AG09319 (cell line): ENCODE measurements around the gene TMEM106A.

ENCODE experiments used
- DNase-seq: peaks from one replicate; pipeline ENCODE4 v3.0.0-alpha.2; 2010; ENCODE audit warnings: low read depth; ENCODE audit errors: extremely low read depth
- TF ChIP-seq, protein P1 (sequence below): IDR thresholded peaks from 2 replicates; pipeline ENCODE4 v1.5.1; 2011; ENCODE audit warnings: low read depth, mild to moderate bottlenecking, inconsistent platforms, low read length, moderate library complexity

TMEM106A gene

DNA sequence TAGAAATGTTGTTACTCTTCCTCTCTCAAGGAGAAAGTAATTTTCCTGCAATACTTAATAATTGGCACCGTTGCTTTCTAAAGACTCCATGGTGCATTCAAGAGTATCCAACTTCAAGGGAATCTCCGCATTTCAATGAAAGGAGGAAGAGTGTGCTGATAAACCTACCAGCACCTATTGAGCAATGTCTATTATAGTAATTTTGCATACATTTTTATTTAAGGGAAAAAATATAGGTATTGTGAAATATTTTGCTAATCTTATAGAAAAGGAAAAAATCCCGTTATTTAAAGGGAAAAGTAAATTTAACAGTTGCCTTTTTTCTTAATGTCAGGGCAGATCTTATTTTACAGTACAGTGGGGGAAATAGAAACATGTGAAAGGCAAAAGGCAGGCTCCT is 1.1 kb upstream of the TMEM106A start:
- no peak for DNase-seq
- TF ChIP-seq, protein P1, sequence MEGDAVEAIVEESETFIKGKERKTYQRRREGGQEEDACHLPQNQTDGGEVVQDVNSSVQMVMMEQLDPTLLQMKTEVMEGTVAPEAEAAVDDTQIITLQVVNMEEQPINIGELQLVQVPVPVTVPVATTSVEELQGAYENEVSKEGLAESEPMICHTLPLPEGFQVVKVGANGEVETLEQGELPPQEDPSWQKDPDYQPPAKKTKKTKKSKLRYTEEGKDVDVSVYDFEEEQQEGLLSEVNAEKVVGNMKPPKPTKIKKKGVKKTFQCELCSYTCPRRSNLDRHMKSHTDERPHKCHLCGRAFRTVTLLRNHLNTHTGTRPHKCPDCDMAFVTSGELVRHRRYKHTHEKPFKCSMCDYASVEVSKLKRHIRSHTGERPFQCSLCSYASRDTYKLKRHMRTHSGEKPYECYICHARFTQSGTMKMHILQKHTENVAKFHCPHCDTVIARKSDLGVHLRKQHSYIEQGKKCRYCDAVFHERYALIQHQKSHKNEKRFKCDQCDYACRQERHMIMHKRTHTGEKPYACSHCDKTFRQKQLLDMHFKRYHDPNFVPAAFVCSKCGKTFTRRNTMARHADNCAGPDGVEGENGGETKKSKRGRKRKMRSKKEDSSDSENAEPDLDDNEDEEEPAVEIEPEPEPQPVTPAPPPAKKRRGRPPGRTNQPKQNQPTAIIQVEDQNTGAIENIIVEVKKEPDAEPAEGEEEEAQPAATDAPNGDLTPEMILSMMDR: no peak

DNA sequence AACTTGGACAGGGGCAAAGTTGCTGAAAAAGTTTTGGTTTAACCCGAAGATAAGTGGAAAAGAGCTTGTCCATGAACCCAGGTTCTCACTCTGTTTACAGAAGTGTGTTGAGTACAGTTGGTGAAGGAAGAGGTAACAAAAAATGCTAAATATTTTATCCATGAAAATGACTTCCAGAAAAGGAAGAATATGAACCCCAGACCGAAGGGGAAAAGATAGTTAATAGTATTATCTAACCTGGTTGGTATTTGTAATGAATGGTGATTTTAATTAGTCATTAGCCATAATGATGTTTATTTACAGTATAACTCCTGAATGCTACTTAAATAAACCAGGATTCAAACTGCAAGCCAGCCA is 574 bp upstream of the TMEM106A start:
- DNase-seq: no peak

DNA sequence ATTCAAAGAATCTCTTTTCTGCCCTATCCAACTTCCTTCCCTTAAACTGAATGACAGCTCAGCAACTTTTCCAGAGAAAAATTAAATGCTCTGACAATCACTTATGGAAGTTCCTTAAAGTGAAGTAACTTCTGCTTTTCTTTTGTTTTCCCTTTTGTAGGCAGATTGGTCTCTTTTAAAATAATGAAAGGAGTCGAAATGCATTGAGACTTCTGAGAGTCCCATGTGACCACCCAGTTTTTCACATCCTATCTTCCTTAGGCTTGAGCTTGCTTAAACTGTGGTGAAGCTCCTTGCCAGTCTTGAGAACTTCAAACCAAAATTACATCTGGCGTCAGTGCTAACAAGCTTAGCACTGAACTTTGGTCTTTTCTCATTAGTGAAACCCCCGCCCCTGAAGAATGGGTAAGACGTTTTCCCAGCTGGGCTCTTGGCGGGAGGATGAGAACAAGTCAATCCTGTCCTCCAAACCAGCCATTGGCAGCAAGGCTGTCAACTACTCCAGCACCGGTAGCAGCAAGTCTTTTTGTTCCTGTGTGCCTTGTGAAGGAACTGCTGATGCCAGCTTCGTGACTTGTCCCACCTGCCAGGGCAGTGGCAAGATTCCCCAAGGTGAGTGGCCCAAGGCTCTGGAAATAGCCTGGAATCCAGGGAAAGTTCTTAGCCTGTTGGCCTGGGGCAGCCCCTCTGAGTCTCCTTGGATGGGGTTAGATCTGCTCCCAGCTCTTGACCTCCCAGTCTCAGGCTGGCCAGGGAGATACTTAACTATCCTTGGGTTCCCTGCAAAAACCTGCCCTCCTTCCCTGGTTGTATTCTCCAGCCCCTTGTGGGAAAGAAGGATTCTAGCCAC is 1.2 kb downstream of the TMEM106A start:
- TF ChIP-seq, protein P1: no peak
- DNase-seq: no peak

More for the DNA sequence above, 574 bp upstream of the TMEM106A start:
- TF ChIP-seq, protein P1: no peak

DNA sequence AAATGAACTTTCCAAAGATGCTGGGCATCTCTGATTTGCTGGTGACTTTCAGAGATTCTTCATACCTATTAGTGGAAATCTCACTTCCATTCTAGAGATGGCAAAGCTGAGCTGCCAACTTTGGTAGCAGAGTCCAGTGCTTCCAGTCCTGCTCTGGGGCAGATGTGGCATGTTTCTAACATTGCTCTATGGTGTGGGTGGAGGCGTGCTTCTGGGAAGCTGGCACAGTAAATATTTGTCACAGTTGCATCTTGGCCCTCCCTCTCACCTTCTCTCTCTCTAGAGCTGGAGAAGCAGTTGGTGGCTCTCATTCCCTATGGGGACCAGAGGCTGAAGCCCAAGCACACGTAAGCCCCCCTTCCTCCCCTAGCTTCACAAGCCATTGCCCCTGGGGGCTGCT is 1.9 kb downstream of the TMEM106A start:
- TF ChIP-seq, protein P1: no peak
- DNase-seq: no peak

DNA sequence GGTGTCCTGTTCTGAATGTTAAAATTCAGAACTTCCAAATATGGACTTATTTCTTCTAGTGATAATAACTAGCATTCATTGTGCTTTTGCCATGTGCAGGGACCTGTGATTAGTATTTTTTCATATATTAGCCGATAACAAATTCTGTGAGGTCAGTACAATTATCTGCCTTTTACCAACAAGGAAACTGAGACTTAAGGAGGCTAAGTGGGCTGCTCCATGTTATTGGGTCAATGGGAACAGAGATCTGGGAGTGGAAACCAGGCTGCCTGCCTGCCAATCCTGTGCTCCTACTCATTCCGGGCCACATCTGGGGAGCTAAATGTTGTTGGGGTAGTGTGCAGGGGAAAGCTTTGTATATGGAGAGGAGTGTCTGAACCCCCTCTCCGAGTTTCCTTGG is 3.7 kb downstream of the TMEM106A start:
- DNase-seq: no peak
- TF ChIP-seq, protein P1: no peak

DNA sequence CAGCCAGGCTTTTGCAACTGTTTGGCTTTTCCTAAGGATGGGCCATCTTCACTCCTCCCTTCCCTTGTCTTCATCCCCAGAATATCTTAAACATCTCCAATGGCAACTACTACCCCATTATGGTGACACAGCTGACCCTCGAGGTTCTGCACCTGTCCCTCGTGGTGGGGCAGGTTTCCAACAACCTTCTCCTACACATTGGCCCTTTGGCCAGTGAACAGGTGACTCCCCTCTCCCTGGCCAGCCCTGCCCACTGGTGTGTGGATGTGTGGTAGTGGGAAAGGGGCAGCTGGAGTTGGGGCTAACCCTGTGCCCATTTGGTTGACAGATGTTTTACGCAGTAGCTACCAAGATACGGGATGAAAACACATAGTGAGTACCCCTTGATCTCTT is 4.7 kb downstream of the TMEM106A start:
- TF ChIP-seq, protein P1: no peak
- no peak for DNase-seq

DNA sequence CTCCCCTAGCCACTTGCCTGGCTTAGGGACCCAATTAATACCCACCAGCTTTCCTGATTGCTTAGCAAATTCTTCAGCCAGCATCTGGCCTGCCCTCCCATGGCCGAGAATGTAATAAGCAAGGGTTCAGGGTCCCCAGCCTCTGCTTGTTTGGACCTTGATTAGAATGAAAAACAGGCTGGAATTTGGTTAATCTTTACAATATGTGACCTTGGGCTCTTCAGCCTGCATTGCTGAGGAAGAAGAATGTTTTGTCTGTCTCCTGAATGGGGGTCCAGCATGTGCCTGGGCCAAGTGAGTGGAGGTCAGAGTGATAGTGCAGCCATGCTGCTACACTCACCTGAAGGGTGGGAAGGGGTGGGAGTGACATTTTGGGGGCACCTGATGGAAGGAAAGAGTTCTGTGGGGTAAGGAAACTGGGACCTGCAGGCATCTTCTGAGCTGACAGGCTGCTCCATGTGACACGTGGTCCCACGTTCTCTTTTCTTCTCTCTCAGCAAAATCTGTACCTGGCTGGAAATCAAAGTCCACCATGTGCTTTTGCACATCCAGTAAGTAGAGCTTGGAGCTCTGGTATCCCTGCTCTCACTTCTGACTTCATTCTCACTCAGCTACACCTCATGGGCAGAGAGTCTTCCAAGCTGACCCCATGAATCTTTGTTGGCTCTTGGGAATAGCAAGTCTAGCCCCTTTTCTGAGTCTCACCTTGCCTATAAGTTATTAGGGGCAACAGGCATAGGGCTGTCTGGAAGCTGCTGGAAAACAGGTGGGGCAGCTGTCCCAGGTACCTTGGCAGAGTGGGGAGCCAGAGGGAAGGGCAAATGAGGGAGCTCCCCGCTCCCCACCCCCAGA is 5.3 kb downstream of the TMEM106A start:
- no peak for DNase-seq
- TF ChIP-seq, protein P1: no peak; the same call in none of the 2 replicates
